Hepatocyte (in vitro differentiated cells): ENCODE measurements around the gene NSUN6.

Experiments
- CTCF ChIP-seq: fragments of 200-600 bp; sonication (generic); IDR thresholded peaks from 2 replicates; pipeline ENCODE4 v1.5.1; 2016; ENCODE audit warnings: antibody characterized with exemption, mild to moderate bottlenecking; ENCODE audit not compliant: poor library complexity
- EZH2phosphoT487 ChIP-seq: fragments of 200-600 bp; sonication (generic); IDR thresholded peaks from one replicate; pipeline ENCODE4 v1.6.1; 2018; ENCODE audit warnings: antibody characterized with exemption, mild to moderate bottlenecking, low read depth, moderate library complexity; ENCODE audit not compliant: unreplicated experiment, severe bottlenecking

- TF ChIP-seq CTCF = no peak
- TF ChIP-seq EZH2phosphoT487 = no peak
Measured at GRCh38 chr10:18608596-18608995, 42.8 kb downstream of the NSUN6 start.
